ENCODE results near the gene COL26A1.

DNA sequence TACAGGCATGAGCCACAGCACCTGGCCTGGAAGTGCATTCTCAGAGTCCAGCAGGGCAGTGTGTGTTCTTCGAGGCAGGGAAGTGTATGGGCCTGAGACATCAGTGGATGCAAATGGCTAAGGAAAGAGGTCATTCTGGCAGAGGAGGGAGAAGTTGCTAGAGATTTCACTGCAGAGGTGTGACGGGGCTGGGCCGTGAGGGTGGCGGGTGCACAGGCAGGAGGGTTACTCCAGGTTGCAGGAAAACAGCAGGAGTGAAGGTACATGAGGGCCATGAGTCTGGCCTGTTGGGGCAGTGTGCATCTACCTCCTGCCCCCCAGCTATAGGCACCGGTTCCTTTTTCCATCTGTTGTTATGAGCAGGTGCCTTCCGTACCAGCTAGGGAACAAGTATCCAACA, 29.3 kb downstream of the COL26A1 start:
- TF ChIP-seq POLR2AphosphoS5 (IDR thresholded peaks at IDR 0.05; ENCODE audit: low read depth, low read length) = no peak
- no peak for TF ChIP-seq TAF1 (IDR thresholded peaks at IDR 0.05; ENCODE audit: borderline replicate concordance, insufficient read depth, low read length)
- no peak for TF ChIP-seq SIN3A (IDR thresholded peaks at IDR 0.05; ENCODE audit: borderline replicate concordance, insufficient read depth, low read length)
- TF ChIP-seq, protein P1, sequence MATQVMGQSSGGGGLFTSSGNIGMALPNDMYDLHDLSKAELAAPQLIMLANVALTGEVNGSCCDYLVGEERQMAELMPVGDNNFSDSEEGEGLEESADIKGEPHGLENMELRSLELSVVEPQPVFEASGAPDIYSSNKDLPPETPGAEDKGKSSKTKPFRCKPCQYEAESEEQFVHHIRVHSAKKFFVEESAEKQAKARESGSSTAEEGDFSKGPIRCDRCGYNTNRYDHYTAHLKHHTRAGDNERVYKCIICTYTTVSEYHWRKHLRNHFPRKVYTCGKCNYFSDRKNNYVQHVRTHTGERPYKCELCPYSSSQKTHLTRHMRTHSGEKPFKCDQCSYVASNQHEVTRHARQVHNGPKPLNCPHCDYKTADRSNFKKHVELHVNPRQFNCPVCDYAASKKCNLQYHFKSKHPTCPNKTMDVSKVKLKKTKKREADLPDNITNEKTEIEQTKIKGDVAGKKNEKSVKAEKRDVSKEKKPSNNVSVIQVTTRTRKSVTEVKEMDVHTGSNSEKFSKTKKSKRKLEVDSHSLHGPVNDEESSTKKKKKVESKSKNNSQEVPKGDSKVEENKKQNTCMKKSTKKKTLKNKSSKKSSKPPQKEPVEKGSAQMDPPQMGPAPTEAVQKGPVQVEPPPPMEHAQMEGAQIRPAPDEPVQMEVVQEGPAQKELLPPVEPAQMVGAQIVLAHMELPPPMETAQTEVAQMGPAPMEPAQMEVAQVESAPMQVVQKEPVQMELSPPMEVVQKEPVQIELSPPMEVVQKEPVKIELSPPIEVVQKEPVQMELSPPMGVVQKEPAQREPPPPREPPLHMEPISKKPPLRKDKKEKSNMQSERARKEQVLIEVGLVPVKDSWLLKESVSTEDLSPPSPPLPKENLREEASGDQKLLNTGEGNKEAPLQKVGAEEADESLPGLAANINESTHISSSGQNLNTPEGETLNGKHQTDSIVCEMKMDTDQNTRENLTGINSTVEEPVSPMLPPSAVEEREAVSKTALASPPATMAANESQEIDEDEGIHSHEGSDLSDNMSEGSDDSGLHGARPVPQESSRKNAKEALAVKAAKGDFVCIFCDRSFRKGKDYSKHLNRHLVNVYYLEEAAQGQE (IDR thresholded peaks at IDR 0.05; ENCODE audit: insufficient read depth in 1 of 2, low read depth in 2 of 2, low read length in 2 of 2) = no peak
- no peak for TF ChIP-seq FOXP2 (optimal IDR thresholded peaks at IDR 0.05; ENCODE audit: borderline replicate concordance, extremely low read depth, extremely low read length, insufficient read depth)

Measured in PFSK-1 (cell line).